HEK293T (cell line): ENCODE measurements around the gene NLRP8.

ENCODE experiments used
- ARNT ChIP-seq: fragments of 450-650 bp; IDR thresholded peaks from 2 replicates; pipeline ENCODE4 v1.6.1; 2017; ENCODE audit warnings: mild to moderate bottlenecking
- BHLHE40 ChIP-seq: fragments of 450-650 bp; IDR thresholded peaks from 2 replicates; pipeline ENCODE4 v1.6.1; 2016; ENCODE audit warnings: mild to moderate bottlenecking, moderate library complexity, borderline replicate concordance
- FOXA1 ChIP-seq: fragments of 450-650 bp; IDR thresholded peaks from 2 replicates; pipeline ENCODE4 v1.6.1; 2016; ENCODE audit warnings: mild to moderate bottlenecking
- FOXK2 ChIP-seq: fragments of 450-650 bp; IDR thresholded peaks from 2 replicates; pipeline ENCODE4 v1.6.1; 2016; ENCODE audit warnings: mild to moderate bottlenecking
- FOXM1 ChIP-seq: fragments of 450-650 bp; IDR thresholded peaks from 2 replicates; pipeline ENCODE4 v1.6.1; 2017; ENCODE audit warnings: mild to moderate bottlenecking, borderline replicate concordance
- HDGF ChIP-seq: fragments of 450-650 bp; IDR thresholded peaks from 2 replicates; pipeline ENCODE4 v1.6.1; 2017; ENCODE audit warnings: antibody characterized with exemption, borderline replicate concordance
- LEF1 ChIP-seq: fragments of 450-650 bp; IDR thresholded peaks from 2 replicates; pipeline ENCODE4 v1.6.1; 2017; ENCODE audit warnings: mild to moderate bottlenecking, borderline replicate concordance
- NFRKB ChIP-seq: fragments of 450-650 bp; IDR thresholded peaks from 2 replicates; pipeline ENCODE4 v1.6.1; 2016; ENCODE audit warnings: mild to moderate bottlenecking, moderate library complexity
- PKNOX1 ChIP-seq: fragments of 450-650 bp; IDR thresholded peaks from 2 replicates; pipeline ENCODE4 v1.6.1; 2016
- SP1 ChIP-seq: fragments of 450-650 bp; IDR thresholded peaks from 2 replicates; pipeline ENCODE4 v1.6.1; 2017
- TARDBP ChIP-seq: fragments of 450-650 bp; IDR thresholded peaks from 2 replicates; pipeline ENCODE4 v1.6.1; 2016
- ZNF384 ChIP-seq: fragments of 450-650 bp; IDR thresholded peaks from 2 replicates; pipeline ENCODE4 v1.6.1; 2016

- TF ChIP-seq BHLHE40 (no peak), SP1 (no peak), HDGF (no peak), NFRKB (no peak), FOXM1 (no peak), ZNF384 (no peak), TARDBP (no peak), FOXK2 (no peak), LEF1 (no peak), ARNT (no peak), PKNOX1 (no peak), FOXA1 (no peak)
Measured at GRCh38 chr19:55902080-55902751, 45.4 kb upstream of the NLRP8 start.
